Mammary epithelial cell (primary cell): ENCODE data around the gene CNTD1.

ENCODE experiments used
- EZH2 ChIP-seq: IDR thresholded peaks from 2 replicates; pipeline ENCODE4 v1.6.1; 2012; ENCODE audit warnings: low read length, inconsistent platforms, borderline replicate concordance
- TF ChIP-seq, protein P1 (sequence below), 2 donors: IDR thresholded peaks in 1 of 2; conservative IDR thresholded peaks in 1 of 2; 2 replicates each; pipeline ENCODE4 v1.5.1; 2011 to 2012; ENCODE audit warnings: inconsistent platforms in 2 of 2, low read length in 2 of 2, mild to moderate bottlenecking in 2 of 2, control low read depth in 1 of 2, low read depth in 1 of 2; ENCODE audit not compliant: insufficient read depth in 1 of 2; ENCODE audit errors: extremely low read depth in 1 of 2

GRCh38 chr17:42852351-42852750 lies 53.7 kb downstream of the CNTD1 start:
- TF ChIP-seq, protein P1, sequence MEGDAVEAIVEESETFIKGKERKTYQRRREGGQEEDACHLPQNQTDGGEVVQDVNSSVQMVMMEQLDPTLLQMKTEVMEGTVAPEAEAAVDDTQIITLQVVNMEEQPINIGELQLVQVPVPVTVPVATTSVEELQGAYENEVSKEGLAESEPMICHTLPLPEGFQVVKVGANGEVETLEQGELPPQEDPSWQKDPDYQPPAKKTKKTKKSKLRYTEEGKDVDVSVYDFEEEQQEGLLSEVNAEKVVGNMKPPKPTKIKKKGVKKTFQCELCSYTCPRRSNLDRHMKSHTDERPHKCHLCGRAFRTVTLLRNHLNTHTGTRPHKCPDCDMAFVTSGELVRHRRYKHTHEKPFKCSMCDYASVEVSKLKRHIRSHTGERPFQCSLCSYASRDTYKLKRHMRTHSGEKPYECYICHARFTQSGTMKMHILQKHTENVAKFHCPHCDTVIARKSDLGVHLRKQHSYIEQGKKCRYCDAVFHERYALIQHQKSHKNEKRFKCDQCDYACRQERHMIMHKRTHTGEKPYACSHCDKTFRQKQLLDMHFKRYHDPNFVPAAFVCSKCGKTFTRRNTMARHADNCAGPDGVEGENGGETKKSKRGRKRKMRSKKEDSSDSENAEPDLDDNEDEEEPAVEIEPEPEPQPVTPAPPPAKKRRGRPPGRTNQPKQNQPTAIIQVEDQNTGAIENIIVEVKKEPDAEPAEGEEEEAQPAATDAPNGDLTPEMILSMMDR (conservative IDR thresholded peaks at IDR 0.05 in 1 of 2, IDR thresholded peaks at IDR 0.05 in 1 of 2; ENCODE audit: extremely low read depth in 1 of 2, insufficient read depth in 1 of 2, low read depth in 1 of 2, low read length in 2 of 2), result no peak
- no peak for TF ChIP-seq EZH2
